Endothelial cell of hepatic sinusoid (primary cell): ENCODE data around the gene KRTAP5-6.

Experiments
- in situ Hi-C: cut with HindIII; loops from 2 replicates; pipeline ENCODE4 v1.10.0; 2017; ENCODE audit warnings: low sequenced_read_pairs

Gene KRTAP5-6

GRCh38 chr11:1745701-1746320 is 48.8 kb downstream of the KRTAP5-6 start:
- in situ Hi-C loops, result no loop called here

GRCh38 chr11:1746511-1746931 is 49.5 kb downstream of the KRTAP5-6 start:
- in situ Hi-C loops, result no loop called here

DNA sequence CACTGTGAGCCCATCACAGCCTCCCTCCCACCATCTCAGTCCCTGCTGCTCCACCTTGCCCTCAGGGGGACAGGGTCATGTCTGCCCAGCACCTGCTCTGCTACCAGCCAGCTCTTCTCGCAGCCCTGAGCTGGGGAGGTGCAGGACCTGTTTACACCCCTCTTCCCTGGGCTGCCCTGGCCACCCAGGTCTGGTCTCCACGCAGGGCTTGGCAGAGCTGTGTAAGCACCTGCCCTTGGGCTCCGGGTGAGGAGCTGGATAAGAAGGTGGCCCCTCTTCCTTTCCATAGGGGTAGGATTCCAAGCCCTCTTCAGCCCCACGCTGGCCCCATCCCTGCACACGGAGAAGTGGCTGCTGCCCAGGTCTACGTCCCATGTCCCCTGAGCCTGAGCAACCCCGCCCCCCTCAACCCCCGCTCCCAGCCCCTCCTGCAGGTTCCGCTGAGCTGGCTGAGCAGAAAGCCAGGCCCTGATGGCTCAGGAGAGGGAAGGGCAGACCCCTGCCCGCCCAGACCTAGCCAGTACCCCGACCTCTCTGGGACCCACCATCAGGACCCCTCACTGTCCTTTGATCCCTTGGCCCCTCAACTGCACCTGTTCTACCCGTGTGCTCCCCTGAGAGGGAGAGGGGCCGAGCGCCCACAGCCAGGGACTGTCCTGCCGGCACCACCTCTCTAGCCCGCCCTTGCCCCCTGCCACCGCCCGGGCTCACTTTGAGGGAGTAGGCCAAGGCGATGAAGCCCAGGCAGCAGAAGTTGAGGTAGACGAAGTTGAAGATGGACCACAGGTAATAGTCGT is 50.2 kb downstream of the KRTAP5-6 start:
- in situ Hi-C loops, result no loop called here
